Measurements from ENCODE around the gene ASTN2.

ASTN2 gene

DNA sequence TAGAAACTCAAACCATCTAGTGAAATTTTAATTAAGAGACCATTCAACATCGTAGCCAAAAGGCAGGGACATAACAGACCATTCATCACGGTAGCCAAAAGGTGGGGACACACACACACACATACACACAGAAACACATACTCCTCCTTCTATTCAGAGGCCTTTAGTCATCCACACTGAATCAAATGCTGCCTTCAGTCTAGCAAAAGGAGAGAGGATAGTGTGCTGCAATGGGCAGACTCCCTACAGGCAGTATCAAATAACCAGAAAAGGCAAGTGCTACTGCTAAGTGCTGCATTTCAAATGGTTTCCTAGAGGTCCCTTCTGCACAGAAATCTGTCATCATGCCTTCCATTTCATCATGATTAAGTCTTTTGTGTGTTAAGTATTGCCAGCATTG is 423.8 kb downstream of the ASTN2 start:
- no peak overlapping the region for H3K4me3 ChIP-seq (ENCODE audit: low read length)
- H3K36me3 ChIP-seq (ENCODE audit: insufficient read depth, low read length) = no peaks in the 10 kb centered on the region
- no peaks in the 10 kb centered on the region for H3K9me3 ChIP-seq (ENCODE audit: low read length)
- no peaks in the 10 kb centered on the region for H3K27me3 ChIP-seq (ENCODE audit: insufficient read depth, low read length)
- H2AFZ ChIP-seq (ENCODE audit: low read depth, low read length) = no peak overlapping the region
- H3K4me1 ChIP-seq (ENCODE audit: insufficient read depth, low read length) = no peaks in the 10 kb centered on the region

DNA sequence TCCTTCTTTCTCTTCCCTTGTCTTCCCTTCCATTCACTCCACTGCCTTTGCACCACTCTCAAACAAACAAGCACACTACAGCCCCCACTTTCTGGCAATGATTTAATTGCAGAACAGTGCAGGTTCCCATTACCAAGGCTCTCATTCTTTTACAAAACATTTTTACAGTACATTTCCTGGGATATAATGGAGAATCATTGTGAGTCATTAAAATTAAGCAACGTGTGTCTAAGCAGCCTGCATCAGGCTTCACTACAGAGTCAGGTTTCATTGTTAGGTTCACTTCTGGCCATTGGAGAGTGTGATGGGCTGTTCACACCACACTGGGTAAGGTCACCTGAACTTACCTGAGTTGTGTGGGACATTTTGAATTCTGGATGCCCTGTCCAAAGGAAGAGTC is 424.3 kb downstream of the ASTN2 start:
- Histone ChIP-seq H3K9me3 (ENCODE audit: low read length) (no peaks in the 10 kb centered on the region), H3K27me3 (ENCODE audit: insufficient read depth, low read length) (no peaks in the 10 kb centered on the region), H3K4me3 (ENCODE audit: low read length) (no peak overlapping the region), H3K36me3 (ENCODE audit: insufficient read depth, low read length) (no peaks in the 10 kb centered on the region), H3K4me1 (ENCODE audit: insufficient read depth, low read length) (no peaks in the 10 kb centered on the region), H2AFZ (ENCODE audit: low read depth, low read length) (no peak overlapping the region)

DNA sequence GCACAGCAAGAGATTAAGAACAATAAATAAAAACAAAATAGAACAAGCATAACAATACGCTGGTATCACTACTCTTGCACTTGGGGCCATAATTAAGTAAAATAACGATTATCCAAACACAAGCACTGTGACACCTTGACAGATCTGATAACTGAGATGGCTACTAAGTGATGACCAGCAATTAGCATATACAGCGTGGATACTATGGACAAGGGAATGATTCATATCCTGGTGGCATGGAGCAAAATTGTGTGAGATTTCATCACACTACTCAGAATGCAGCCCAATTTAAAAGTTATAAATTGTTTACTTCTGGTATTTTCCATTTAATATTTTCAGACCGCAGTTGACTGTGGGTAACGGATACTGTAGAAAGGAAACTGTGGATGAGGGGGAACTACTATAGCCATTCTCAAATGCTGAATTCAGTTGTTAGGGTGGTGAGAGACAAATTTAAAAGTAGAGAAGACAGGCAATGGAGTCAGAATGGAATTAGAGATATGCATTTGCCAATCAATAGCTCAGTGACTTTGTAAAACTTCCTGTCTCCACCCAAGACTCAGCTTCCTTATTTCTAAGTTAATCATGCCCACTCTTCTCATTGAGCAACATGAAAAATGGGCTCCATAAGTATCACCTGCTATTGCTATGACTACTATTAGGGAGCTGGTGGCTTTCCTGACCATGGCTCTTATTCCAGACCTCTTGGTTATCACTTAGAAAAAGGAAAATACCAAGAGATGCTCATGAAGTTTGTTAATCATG is 427.0 kb downstream of the ASTN2 start:
- Histone ChIP-seq H2AFZ (ENCODE audit: low read depth, low read length) (no peak overlapping the region), H3K27me3 (ENCODE audit: insufficient read depth, low read length) (no peaks in the 10 kb centered on the region), H3K9me3 (ENCODE audit: low read length) (no peaks in the 10 kb centered on the region), H3K4me3 (ENCODE audit: low read length) (no peak overlapping the region), H3K36me3 (ENCODE audit: insufficient read depth, low read length) (no peaks in the 10 kb centered on the region), H3K4me1 (ENCODE audit: insufficient read depth, low read length) (no peaks in the 10 kb centered on the region)

DNA sequence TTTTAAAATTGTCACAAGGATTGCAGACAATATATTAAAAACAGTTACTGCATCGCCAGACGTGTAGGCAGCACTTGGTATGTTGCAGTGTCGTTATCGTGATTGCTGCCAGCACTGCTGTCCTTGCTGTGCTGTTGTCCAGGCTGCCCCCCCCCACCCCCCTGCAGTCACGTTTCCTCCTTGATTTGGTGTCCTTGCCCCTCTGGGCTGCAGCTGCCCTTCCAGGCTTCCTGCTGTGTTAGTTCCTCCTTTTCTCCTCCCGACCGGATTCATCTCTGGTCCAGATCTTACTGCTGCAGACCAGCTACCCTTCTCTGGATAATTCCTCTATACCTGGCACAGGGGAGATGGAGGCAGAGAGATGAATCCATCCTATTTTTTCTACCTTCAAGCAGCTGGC is 428.8 kb downstream of the ASTN2 start:
- no peaks in the 10 kb centered on the region for H3K27me3 ChIP-seq (ENCODE audit: insufficient read depth, low read length)
- no peak overlapping the region for H3K4me3 ChIP-seq (ENCODE audit: low read length)
- no peaks in the 10 kb centered on the region for H3K36me3 ChIP-seq (ENCODE audit: insufficient read depth, low read length)
- no peak overlapping the region for H2AFZ ChIP-seq (ENCODE audit: low read depth, low read length)
- no peaks in the 10 kb centered on the region for H3K4me1 ChIP-seq (ENCODE audit: insufficient read depth, low read length)
- H3K9me3 ChIP-seq (ENCODE audit: low read length) = no peaks in the 10 kb centered on the region

DNA sequence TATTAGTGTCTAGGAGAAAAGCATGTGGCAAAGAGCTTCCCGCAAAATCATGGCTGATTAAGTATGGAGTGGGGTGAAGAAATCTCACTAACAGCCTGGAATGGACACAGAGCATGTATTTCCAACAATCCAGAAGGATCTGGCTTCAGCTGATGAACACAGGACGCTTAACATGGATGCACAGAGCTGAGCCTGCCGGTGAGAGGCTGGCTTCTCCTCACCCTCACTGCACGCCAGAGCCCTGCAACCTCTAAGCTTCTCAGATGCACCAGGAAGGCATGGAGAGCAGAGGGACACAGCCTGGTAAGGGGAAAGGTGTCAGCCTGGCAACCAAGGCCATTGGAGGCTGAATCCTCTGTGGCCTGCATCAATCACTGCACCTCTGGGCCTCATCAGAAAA is 429.3 kb downstream of the ASTN2 start:
- no peak overlapping the region for H3K4me3 ChIP-seq (ENCODE audit: low read length)
- H3K36me3 ChIP-seq (ENCODE audit: insufficient read depth, low read length) = no peaks in the 10 kb centered on the region
- H2AFZ ChIP-seq (ENCODE audit: low read depth, low read length) = no peak overlapping the region
- no peaks in the 10 kb centered on the region for H3K9me3 ChIP-seq (ENCODE audit: low read length)
- no peaks in the 10 kb centered on the region for H3K27me3 ChIP-seq (ENCODE audit: insufficient read depth, low read length)
- H3K4me1 ChIP-seq (ENCODE audit: insufficient read depth, low read length) = no peaks in the 10 kb centered on the region

DNA sequence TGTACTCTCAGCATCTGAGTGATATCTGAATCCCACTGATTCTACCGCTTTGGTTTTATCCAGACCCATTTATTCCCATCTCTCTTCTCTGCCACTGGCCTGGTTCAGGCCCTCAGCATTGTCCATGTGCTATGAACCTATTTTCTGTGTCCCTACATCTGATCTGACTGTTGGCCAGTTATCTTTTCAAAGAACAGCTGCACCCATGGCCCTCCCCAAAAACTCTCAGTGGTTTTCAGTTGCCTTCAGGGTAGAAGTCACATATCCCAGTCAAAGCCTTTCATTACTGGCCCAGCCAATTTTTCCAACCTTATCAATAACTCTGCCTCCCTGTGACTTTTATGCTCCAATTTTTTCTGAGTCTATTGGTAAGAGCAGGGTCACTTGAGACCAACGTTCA is 430.7 kb downstream of the ASTN2 start:
- no peaks in the 10 kb centered on the region for H3K27me3 ChIP-seq (ENCODE audit: insufficient read depth, low read length)
- no peaks in the 10 kb centered on the region for H3K9me3 ChIP-seq (ENCODE audit: low read length)
- H3K4me3 ChIP-seq (ENCODE audit: low read length) = no peak overlapping the region
- H3K4me1 ChIP-seq (ENCODE audit: insufficient read depth, low read length) = no peaks in the 10 kb centered on the region
- no peaks in the 10 kb centered on the region for H3K36me3 ChIP-seq (ENCODE audit: insufficient read depth, low read length)
- H2AFZ ChIP-seq (ENCODE audit: low read depth, low read length) = no peak overlapping the region

DNA sequence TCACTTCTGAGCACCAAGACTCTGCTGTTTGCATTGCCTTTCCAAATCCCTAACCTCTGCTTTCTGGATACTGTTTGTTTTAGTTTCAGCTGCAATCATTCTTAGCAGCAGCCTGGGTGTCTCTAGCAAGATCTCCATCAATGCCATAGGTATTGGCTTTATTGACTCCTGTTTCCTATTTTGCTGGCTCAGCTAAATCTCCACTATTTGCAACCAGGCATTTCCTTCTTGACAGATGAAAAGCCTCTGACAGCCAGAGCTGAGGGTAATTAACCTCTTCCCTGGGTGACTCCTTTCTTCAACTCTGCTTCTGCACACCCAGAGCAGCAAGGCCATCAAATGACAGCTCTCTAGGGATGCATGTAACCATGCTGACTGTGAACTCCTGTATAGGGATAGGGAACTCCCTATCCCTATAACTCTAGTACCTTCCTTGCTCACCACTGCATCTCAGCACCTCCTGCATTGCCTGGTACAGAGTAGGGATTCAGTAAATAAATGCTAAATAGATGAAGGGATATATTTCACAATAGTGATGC is 434.2 kb downstream of the ASTN2 start:
- Histone ChIP-seq H3K36me3 (ENCODE audit: insufficient read depth, low read length) (no peaks in the 10 kb centered on the region), H3K27me3 (ENCODE audit: insufficient read depth, low read length) (no peaks in the 10 kb centered on the region), H2AFZ (ENCODE audit: low read depth, low read length) (no peak overlapping the region), H3K9me3 (ENCODE audit: low read length) (no peaks in the 10 kb centered on the region), H3K4me1 (ENCODE audit: insufficient read depth, low read length) (no peaks in the 10 kb centered on the region), H3K4me3 (ENCODE audit: low read length) (no peak overlapping the region)

DNA sequence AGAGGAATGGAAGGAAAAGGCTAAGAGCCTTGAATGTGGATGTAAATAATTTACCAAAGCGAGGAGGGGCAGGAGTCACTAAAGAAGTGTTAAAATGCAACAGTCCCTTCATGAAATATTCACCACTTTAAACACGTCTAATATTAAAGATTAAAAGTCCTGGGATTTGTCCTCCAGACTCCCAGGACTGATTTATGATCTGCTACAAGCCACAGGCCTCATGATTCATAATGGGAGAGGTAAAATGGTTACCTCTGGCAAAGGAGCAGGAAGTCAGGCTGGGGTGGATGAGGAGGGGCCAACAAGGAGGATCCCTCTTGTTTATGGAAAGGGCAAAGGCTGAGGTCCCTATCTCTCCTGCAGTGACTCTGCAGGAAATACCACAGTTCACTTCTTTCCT is 435.4 kb downstream of the ASTN2 start:
- no peak overlapping the region for H2AFZ ChIP-seq (ENCODE audit: low read depth, low read length)
- H3K4me1 ChIP-seq (ENCODE audit: insufficient read depth, low read length) = no peaks in the 10 kb centered on the region
- no peak overlapping the region for H3K4me3 ChIP-seq (ENCODE audit: low read length)
- H3K36me3 ChIP-seq (ENCODE audit: insufficient read depth, low read length) = no peaks in the 10 kb centered on the region
- H3K9me3 ChIP-seq (ENCODE audit: low read length) = no peaks in the 10 kb centered on the region
- H3K27me3 ChIP-seq (ENCODE audit: insufficient read depth, low read length) = no peaks in the 10 kb centered on the region

DNA sequence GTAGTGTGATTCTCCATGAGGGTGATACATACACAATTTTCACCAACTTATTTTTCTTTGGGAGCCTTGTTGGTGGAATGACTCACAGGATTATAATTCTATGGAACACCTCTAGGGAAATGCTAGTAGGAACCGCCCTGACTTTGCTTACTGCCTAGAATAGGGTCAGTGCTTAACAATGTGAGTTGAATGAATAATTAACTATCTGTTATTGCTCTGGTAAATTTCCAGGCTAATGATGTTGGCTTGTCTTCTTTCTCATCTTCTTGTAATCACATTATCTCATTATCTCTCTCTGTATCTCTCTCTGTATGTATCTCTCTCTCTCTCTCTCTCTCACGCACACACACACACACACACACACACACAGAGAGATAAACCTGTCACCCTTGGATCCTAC is 436.7 kb downstream of the ASTN2 start:
- Histone ChIP-seq H3K4me1 (ENCODE audit: insufficient read depth, low read length) (no peaks in the 10 kb centered on the region), H3K27me3 (ENCODE audit: insufficient read depth, low read length) (no peaks in the 10 kb centered on the region)

DNA sequence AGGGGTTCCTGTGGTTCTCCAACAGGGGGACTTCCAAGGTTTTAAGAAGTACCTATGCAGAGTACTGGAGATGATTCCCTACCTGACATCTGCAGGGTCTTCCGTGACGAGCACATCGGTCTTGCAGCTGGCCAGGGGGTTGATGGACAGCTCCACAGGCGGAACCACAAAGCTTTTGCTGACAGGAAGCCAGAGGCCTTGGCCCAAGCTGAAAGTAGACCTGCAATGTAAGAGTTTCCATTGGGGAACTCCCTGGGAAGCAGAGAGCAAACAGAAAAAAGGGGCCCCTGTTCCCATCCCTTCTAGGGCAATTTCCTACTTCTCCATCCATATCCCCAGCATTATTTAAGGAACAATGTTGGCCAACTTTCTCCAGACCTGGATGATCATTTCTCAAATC is 439.7 kb downstream of the ASTN2 start:
- no peaks in the 10 kb centered on the region for H3K9me3 ChIP-seq (ENCODE audit: low read length)
- no peaks in the 10 kb centered on the region for H3K36me3 ChIP-seq (ENCODE audit: insufficient read depth, low read length)
- H3K27me3 ChIP-seq (ENCODE audit: insufficient read depth, low read length) = no peaks in the 10 kb centered on the region
- H2AFZ ChIP-seq (ENCODE audit: low read depth, low read length) = no peak overlapping the region
- H3K4me3 ChIP-seq (ENCODE audit: low read length) = no peak overlapping the region
- no peaks in the 10 kb centered on the region for H3K4me1 ChIP-seq (ENCODE audit: insufficient read depth, low read length)

More for the DNA sequence above, 436.7 kb downstream of the ASTN2 start:
- H3K4me3 ChIP-seq (ENCODE audit: low read length) = no peak overlapping the region
- H3K36me3 ChIP-seq (ENCODE audit: insufficient read depth, low read length) = no peaks in the 10 kb centered on the region
- H2AFZ ChIP-seq (ENCODE audit: low read depth, low read length) = no peak overlapping the region
- no peaks in the 10 kb centered on the region for H3K9me3 ChIP-seq (ENCODE audit: low read length)

DNA sequence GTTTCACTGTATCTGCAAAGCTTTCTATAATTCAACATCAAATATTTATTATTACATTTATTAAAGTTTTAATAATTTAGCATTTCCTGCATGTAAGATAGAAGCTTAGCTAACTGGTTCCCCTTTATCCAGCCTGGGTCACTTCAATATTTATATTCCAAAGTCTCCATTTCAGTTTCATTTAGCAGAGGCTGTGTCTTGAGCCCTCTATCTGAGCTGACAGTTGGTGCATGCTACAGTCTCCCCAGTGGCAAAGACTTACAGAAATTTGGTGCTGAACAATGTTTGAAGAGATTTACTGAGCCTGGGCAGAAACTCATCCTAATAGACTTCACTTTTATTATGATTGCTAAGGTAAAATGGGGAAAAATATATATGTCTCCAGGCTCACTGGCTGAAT is 448.7 kb downstream of the ASTN2 start:
- Histone ChIP-seq H3K4me1 (ENCODE audit: insufficient read depth, low read length) (no peaks in the 10 kb centered on the region), H3K4me3 (ENCODE audit: low read length) (no peak overlapping the region), H3K27me3 (ENCODE audit: insufficient read depth, low read length) (no peaks in the 10 kb centered on the region), H2AFZ (ENCODE audit: low read depth, low read length) (no peak overlapping the region), H3K36me3 (ENCODE audit: insufficient read depth, low read length) (no peaks in the 10 kb centered on the region), H3K9me3 (ENCODE audit: low read length) (no peaks in the 10 kb centered on the region)

DNA sequence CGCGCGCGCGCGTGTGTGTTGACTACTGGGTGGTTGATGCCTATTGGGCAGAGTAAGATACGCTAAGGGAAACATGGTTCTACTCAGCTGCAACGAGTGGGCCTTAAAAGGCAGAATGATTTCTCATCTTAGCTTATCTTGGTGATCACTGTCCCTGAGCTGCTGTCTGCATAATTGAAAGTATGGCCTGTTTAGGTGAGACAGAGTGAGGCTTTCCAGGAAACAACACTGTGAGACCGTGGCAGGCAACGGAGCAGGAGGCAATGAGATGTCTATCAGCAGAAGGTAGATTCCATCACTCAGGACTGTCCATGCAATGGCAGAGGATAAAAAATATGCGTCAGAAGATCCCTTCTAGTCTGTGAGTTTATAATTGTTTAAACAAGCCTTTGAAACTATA is 450.6 kb downstream of the ASTN2 start:
- Histone ChIP-seq H2AFZ (ENCODE audit: low read depth, low read length) (no peak overlapping the region), H3K9me3 (ENCODE audit: low read length) (no peaks in the 10 kb centered on the region), H3K4me1 (ENCODE audit: insufficient read depth, low read length) (peaks cover 13% of the 10 kb centered on the region), H3K27me3 (ENCODE audit: insufficient read depth, low read length) (no peaks in the 10 kb centered on the region), H3K36me3 (ENCODE audit: insufficient read depth, low read length) (no peaks in the 10 kb centered on the region), H3K4me3 (ENCODE audit: low read length) (no peak overlapping the region)

DNA sequence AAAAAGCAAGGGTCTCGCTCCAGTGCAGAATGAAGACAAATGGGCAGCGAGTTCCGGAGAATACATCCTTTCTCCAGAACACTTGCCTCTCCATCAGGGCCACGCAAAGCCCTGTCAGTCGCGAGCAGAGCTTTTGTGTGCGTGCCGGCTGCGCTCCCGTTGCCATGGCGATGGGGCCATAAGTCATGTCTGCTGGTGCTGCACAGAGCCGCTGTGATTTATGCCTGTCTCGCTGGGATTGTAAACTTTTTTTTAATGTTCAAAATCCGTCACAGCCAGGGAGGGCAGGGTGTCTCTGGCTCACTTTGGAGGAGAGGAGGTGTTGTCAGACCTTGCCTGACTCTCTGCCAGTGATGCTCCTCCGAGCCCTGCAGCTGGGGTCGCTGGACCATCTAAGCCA is 455.0 kb downstream of the ASTN2 start:
- H3K36me3 ChIP-seq (ENCODE audit: insufficient read depth, low read length) = no peaks in the 10 kb centered on the region
- H2AFZ ChIP-seq (ENCODE audit: low read depth, low read length) = no peak overlapping the region
- no peaks in the 10 kb centered on the region for H3K9me3 ChIP-seq (ENCODE audit: low read length)
- peak overlapping the region; percentile 8 for H3K4me3 ChIP-seq (ENCODE audit: low read length)
- H3K4me1 ChIP-seq (ENCODE audit: insufficient read depth, low read length) = peaks cover 17% of the 10 kb centered on the region
- no peaks in the 10 kb centered on the region for H3K27me3 ChIP-seq (ENCODE audit: insufficient read depth, low read length)

DNA sequence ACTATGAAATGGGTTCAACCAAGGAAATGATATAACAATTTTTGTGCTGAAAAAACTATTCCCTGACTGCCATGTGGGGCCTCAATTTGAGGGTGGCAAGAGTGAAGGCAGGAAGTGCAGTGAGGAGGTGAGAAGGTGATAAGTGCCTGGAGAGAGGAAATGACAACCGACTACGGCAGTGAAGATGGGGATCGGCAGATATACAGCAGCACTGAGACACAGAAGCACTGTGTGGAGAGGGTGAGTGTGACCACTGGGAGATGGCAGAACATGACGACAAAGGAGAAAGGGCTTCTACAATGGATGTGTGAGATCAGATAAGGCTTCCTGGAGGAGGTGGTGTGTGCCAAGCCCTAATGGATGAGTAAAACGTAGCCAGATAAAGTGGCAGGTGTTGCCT is 456.0 kb downstream of the ASTN2 start:
- H3K27me3 ChIP-seq (ENCODE audit: insufficient read depth, low read length) = no peaks in the 10 kb centered on the region
- H3K9me3 ChIP-seq (ENCODE audit: low read length) = no peaks in the 10 kb centered on the region
- H2AFZ ChIP-seq (ENCODE audit: low read depth, low read length) = no peak overlapping the region
- H3K4me3 ChIP-seq (ENCODE audit: low read length) = no peak overlapping the region
- H3K36me3 ChIP-seq (ENCODE audit: insufficient read depth, low read length) = no peaks in the 10 kb centered on the region
- peaks cover 17% of the 10 kb centered on the region for H3K4me1 ChIP-seq (ENCODE audit: insufficient read depth, low read length)
